ENCODE results near the gene CYGB.

- TF ChIP-seq MAX (IDR thresholded peaks at IDR 0.05; ENCODE audit: low read depth, low read length) (no peak), CTCF (IDR thresholded peaks at IDR 0.05; ENCODE audit: low read depth, low read length) (no peak), POLR2A (IDR thresholded peaks at IDR 0.05; ENCODE audit: extremely low read depth, insufficient read length) (no peak), MYC (IDR thresholded peaks at IDR 0.05; ENCODE audit: low read depth, low read length) (no peak)
Observed at GRCh38 chr17:76570457-76570856, 32.9 kb upstream of the CYGB start.
